Measurements from ENCODE around the gene MAPKAPK3. TPM values are rescaled to one million over a fixed set of nuclear protein-coding genes. Genes with fewer than 3 reads are reported as not detected.

MAPKAPK3 gene
- total and polyA plus RNA-seq, 2 of the 4 experiments (the other 2 are of a cell fraction) = 38.3 to 57.2 TPM

- H3K27me3 ChIP-seq (ENCODE audit: control insufficient read depth, insufficient read depth, low read length) = no peaks in the 10 kb centered on the region
- H3K9me3 ChIP-seq (ENCODE audit: control insufficient read depth, insufficient read depth, low read length) = no peaks in the 10 kb centered on the region
- peaks cover 19% of the 10 kb centered on the region for H3K4me1 ChIP-seq (ENCODE audit: control insufficient read depth, insufficient read depth, low read length)
- H3K56ac ChIP-seq (ENCODE audit: extremely low read depth, insufficient read depth, low read length) = no peak overlapping the region
- POLR2A ChIA-PET (ENCODE audit: unreplicated experiment) = no interaction called here
- H3K18ac ChIP-seq (ENCODE audit: low read depth, low read length) = no peak overlapping the region
- no peak for ATAC-seq (ENCODE audit: low read depth)
- no peak overlapping the region for H2BK15ac ChIP-seq (ENCODE audit: low read depth, low read length)
- CTCF ChIA-PET = interaction anchor here (1.5 kb wide), 1 partner anchor 11 kb away, joined by 4 read pairs; no protein-coding TSS in a partner anchor
- intact Hi-C loops (cut with micrococcal nuclease) (no loop called here), in situ Hi-C loops (cut with MboI; ENCODE audit: low sequenced_read_pairs) (loop anchor here (25.0 kb wide), 1 partner anchor 1082 kb away; no protein-coding TSS in a partner anchor), dilution Hi-C loops (cut with HindIII; ENCODE audit: low sequenced_read_pairs, unreplicated experiment) (no loop called here)
- 83% methylated on average over 4 of the region's 14 CpGs; no CpG with 5 or more reads in 1 of the 2 experiments for WGBS, 2 experiments (ENCODE audit: extremely low coverage in 2 of 2, insufficient read length in 1 of 2)
- peaks cover 18% of the 10 kb centered on the region for H3K9me1 ChIP-seq (ENCODE audit: insufficient read depth, low read length)
- no peak overlapping the region for H2BK20ac ChIP-seq (ENCODE audit: low read depth, low read length)
- H3K14ac ChIP-seq (replicated peaks; ENCODE audit: low read depth, low read length) = no peak overlapping the region
- no peak overlapping the region for H2AK5ac ChIP-seq (ENCODE audit: low read depth, low read length)
- H3K23ac ChIP-seq (ENCODE audit: low read depth, low read length) = no peak overlapping the region
- no peaks in the 10 kb centered on the region for H4K20me1 ChIP-seq (ENCODE audit: insufficient read depth, low read length)
- peaks cover 0 to 4% of the 10 kb centered on the region in 2 experiments; a peak in 2 of 4 replicates for H3K79me1 ChIP-seq (ENCODE audit: low read depth in 1 of 2, low read length in 2 of 2)
- no TSS peak for BruUV-seq (replicated peaks)
- no peak for TF ChIP-seq RCOR1 (IDR thresholded peaks at IDR 0.05; ENCODE audit: insufficient replicate concordance, low read length)
- no peak for TF ChIP-seq CEBPB (IDR thresholded peaks at IDR 0.05; ENCODE audit: low read depth, low read length)
- no peak for TF ChIP-seq MXI1 (IDR thresholded peaks at IDR 0.05; ENCODE audit: borderline replicate concordance, low read depth, low read length)
- TF ChIP-seq BHLHE40 (IDR thresholded peaks at IDR 0.05; ENCODE audit: low read depth, low read length) = no peak
- TF ChIP-seq RFX5 (IDR thresholded peaks at IDR 0.05; ENCODE audit: low read depth, low read length) = no peak
- H4K91ac ChIP-seq (ENCODE audit: insufficient read depth, low read depth, low read length) = no peak overlapping the region
- no peak overlapping the region for H2BK5ac ChIP-seq (ENCODE audit: low read depth, low read length, poor library complexity, severe bottlenecking)
- no peak overlapping the region for H2BK120ac ChIP-seq (ENCODE audit: low read depth, low read length)
- H2AK9ac ChIP-seq (replicated peaks; ENCODE audit: low read depth, low read length, poor library complexity) = no peak overlapping the region
- H3K9ac ChIP-seq (ENCODE audit: low read depth, low read length) = no peak overlapping the region
- H3K4me2 ChIP-seq (ENCODE audit: low read depth, low read length) = no peak overlapping the region
- H4K8ac ChIP-seq (ENCODE audit: low read depth in 2 of 2, low read length in 2 of 2) = no peak overlapping the region
- H3K36me3 ChIP-seq (ENCODE audit: control insufficient read depth, insufficient read depth, low read length) = peaks cover 28% of the 10 kb centered on the region; the same call in 1 of the 2 replicates
- no peak overlapping the region for H4K5ac ChIP-seq (ENCODE audit: low read depth, low read length)
- H3K4ac ChIP-seq (ENCODE audit: low read depth, low read length) = no peak overlapping the region
- H2AFZ ChIP-seq (replicated peaks; ENCODE audit: low read length, poor library complexity) = no peak overlapping the region
- DNase-seq = no peak
- H3K4me3 ChIP-seq (ENCODE audit: insufficient read depth, low read depth, low read length) = no peak overlapping the region
- no peak overlapping the region for H3K27ac ChIP-seq (ENCODE audit: insufficient read depth, low read length)
These were observed 12.0 kb upstream of the MAPKAPK3 start for GRCh38 chr3:50604628-50605588.

Data from IMR-90 (cell line).